Subcutaneous adipose tissue (tissue), 4 donors: ENCODE data around the gene HNRNPU. TPM values are rescaled to one million over a fixed set of nuclear protein-coding genes. Genes with fewer than 3 reads are reported as not detected.

ENCODE experiments used
- total RNA-seq, 4 donors: library from RNA; depleted of rRNA; stranded (reverse); fragments of >200 nt; gene quantifications; one replicate each; pipeline ENCODE4 v1.1.0, GENCODE V29; 2016
- TF ChIP-seq, protein P1 (sequence below): fragments of 450-650 bp; IDR thresholded peaks from one replicate; pipeline ENCODE4 v1.5.1; 2016; ENCODE audit warnings: low read depth, mild to moderate bottlenecking, control low read depth, antibody characterized with exemption, moderate library complexity

HNRNPU gene
- total RNA-seq, 4 donors from 2014 or later, result 314 to 494 (median 367) TPM

GRCh38 chr1:244868484-244869363, 4.4 kb upstream of the HNRNPU start:
- TF ChIP-seq, protein P1, sequence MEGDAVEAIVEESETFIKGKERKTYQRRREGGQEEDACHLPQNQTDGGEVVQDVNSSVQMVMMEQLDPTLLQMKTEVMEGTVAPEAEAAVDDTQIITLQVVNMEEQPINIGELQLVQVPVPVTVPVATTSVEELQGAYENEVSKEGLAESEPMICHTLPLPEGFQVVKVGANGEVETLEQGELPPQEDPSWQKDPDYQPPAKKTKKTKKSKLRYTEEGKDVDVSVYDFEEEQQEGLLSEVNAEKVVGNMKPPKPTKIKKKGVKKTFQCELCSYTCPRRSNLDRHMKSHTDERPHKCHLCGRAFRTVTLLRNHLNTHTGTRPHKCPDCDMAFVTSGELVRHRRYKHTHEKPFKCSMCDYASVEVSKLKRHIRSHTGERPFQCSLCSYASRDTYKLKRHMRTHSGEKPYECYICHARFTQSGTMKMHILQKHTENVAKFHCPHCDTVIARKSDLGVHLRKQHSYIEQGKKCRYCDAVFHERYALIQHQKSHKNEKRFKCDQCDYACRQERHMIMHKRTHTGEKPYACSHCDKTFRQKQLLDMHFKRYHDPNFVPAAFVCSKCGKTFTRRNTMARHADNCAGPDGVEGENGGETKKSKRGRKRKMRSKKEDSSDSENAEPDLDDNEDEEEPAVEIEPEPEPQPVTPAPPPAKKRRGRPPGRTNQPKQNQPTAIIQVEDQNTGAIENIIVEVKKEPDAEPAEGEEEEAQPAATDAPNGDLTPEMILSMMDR, result no peak

GRCh38 chr1:244866355-244866754, 2.0 kb upstream of the HNRNPU start:
- TF ChIP-seq, protein P1, result no peak

GRCh38 chr1:244865820-244866219, 1.5 kb upstream of the HNRNPU start:
- TF ChIP-seq, protein P1, result no peak

DNA sequence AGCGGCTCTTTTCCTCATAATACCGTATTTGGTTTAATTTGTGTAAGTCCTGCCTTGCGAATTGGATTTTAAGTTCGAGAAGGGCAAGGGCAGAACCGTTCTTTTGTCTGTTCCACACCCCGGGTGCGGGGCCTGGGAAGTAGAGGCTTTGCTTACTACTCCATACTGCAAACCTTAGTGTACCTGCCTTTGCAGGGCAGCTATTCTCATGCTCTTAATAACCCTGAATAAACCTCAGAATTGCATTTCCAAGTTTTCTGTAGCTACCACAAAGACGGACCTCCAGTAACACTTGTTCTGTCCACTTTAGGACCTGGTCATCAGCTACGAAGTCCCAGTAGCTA, 657 bp upstream of the HNRNPU start:
- TF ChIP-seq, protein P1, result no peak

GRCh38 chr1:244863491-244864252, 671 bp downstream of the HNRNPU start:
- TF ChIP-seq, protein P1, result no peak

DNA sequence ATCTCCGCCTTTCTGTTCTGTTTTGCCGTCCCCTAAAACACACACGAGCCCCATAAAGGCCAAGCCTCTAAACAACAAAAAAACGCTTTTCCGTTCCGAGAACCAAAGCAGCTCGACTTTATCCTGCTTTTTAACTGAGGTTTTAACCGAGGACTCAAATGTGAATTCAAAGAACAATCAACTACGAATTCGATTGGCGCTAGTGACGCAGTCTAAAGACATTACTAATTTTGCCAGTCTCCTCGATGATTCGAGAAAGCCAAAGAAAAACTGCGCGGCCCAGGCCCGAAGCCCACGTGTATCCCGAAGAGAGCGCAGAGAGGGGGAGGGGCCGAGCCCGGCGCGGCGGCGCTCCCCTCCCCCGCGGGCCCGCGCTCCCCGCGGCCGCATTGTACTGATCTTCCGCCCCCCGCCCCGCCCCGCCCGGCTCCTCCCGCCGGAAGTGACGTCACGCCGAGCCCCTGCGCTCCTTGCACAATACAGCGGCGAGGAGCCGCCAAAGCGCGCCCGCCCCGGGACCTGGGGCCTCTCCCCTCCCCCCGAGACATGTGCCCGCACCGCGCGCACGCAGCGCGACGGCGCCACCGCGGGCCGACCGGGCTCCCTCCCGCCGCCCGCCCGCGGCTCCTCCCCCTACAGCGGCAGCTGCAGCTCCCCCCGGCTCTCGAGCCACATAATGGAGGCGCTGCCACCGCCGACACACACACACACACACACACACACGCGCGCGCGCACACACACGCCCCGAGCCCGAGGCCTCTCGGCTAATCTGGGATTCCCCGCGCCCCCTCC, 1.4 kb downstream of the HNRNPU start:
- TF ChIP-seq, protein P1, result no peak

DNA sequence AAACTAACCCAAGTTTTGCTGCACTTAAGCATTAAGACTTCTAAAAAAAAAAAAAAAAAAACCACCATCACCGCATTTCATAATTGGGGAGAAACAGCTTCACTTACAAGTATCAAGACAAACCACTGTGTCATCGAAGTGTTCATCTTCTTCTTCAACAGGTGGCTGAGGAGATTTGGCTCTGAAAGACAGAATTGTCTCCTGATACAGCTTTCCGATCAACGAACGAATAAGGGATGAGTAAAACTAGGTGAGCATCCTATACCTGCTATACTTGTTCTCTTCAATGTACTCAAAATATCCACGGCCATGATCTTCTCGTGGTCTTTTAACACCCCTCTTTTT, 2.0 kb downstream of the HNRNPU start:
- TF ChIP-seq, protein P1, result no peak
